Tibial nerve (tissue), 4 donors: ENCODE measurements around the gene UNC93A. TPM values are rescaled to one million over a fixed set of nuclear protein-coding genes. Genes with fewer than 3 reads are reported as not detected.

ENCODE experiments used
- DNase-seq, 2 donors: peaks; one replicate each; pipeline ENCODE4 v3.0.0-alpha.2; 2019; ENCODE audit warnings: low spot score in 2 of 2
- H3K27ac ChIP-seq, 4 donors: fragments of 200-600 bp; sonication (generic) in 3 of 4; one replicate each; pipeline ENCODE4 v1.5.1; 2017 to 2019; ENCODE audit warnings: mild to moderate bottlenecking in 1 of 4
- H3K27me3 ChIP-seq, 2 donors: fragments of 200-600 bp; sonication (generic) in 1 of 2; one replicate each; pipeline versions ENCODE4 v1.5.1 to v1.6.0; 2017 to 2019
- H3K36me3 ChIP-seq, 3 donors: fragments of 200-600 bp; sonication (generic); one replicate each; pipeline ENCODE4 v1.5.1; 2018 to 2019
- H3K4me1 ChIP-seq, 4 donors: fragments of 200-600 bp; sonication (generic) in 3 of 4; one replicate each; pipeline ENCODE4 v1.5.1; 2017 to 2019
- H3K4me3 ChIP-seq, 4 donors: fragments of 200-600 bp; sonication (generic) in 3 of 4; one replicate each; pipeline ENCODE4 v1.5.1; 2017 to 2019; ENCODE audit warnings: mild to moderate bottlenecking in 1 of 4, moderate library complexity in 1 of 4
- H3K9me3 ChIP-seq, 4 donors: fragments of 200-600 bp; sonication (generic) in 3 of 4; one replicate each; pipeline ENCODE4 v1.5.1; 2017 to 2019
- CTCF ChIP-seq, 5 experiments: fragments of 200-600 bp in 3 of 5; fragments of 450-650 bp in 2 of 5; sonication (generic) in 3 of 5; IDR thresholded peaks; one replicate each; pipeline ENCODE4 v1.5.1; 2016 to 2019; ENCODE audit warnings: antibody characterized with exemption in 5 of 5, mild to moderate bottlenecking in 3 of 5, moderate library complexity in 2 of 5
- EP300 ChIP-seq, 2 donors: sonication (generic); formaldehyde crosslinking; IDR thresholded peaks; one replicate each; pipeline ENCODE4 v1.6.1; 2017; ENCODE audit warnings: antibody characterized with exemption in 2 of 2, mild to moderate bottlenecking in 1 of 2
- POLR2A ChIP-seq, 2 donors: fragments of 450-650 bp; IDR thresholded peaks; one replicate each; pipeline ENCODE4 v1.6.1; 2017; ENCODE audit warnings: antibody characterized with exemption in 2 of 2, mild to moderate bottlenecking in 2 of 2, moderate library complexity in 2 of 2
- WGBS, 2 donors: methylation state at CpG; one replicate each; pipeline ENCODE4 v1.1.5; 2018; 5-methylcytosine and 5-hydroxymethylcytosine counted together
- total RNA-seq, 4 donors: library from RNA; depleted of rRNA; stranded (reverse); fragments of >200 nt; gene quantifications; one replicate each; pipeline ENCODE4 v1.1.0, GENCODE V29; 2016

Gene UNC93A
- total RNA-seq, 4 donors from 2014 or later, result not detected

- no peak overlapping the region for H3K4me3 ChIP-seq
- WGBS, 2 donors, result 89% methylated on average over 35 to 36 of the region's 38 CpGs
- no peak for TF ChIP-seq POLR2A (IDR thresholded peaks at IDR 0.05)
- TF ChIP-seq EP300 (IDR thresholded peaks at IDR 0.05), result no peak
- TF ChIP-seq CTCF (IDR thresholded peaks at IDR 0.05), result no peak
- no peaks in the 10 kb centered on the region for H3K36me3 ChIP-seq
- H3K27ac ChIP-seq, result no peak overlapping the region
- no peaks in the 10 kb centered on the region for H3K4me1 ChIP-seq
- no peak for DNase-seq
- no peaks in the 10 kb centered on the region for H3K27me3 ChIP-seq
- no peaks in the 10 kb centered on the region for H3K9me3 ChIP-seq
Observed at GRCh38 chr6:167294651-167295494, 3.8 kb downstream of the UNC93A start.

- no peaks in the 10 kb centered on the region for H3K27me3 ChIP-seq
- WGBS, 2 donors, result 94 to 95% methylated on average over 32 to 43 of the region's 43 CpGs
- no peak for TF ChIP-seq CTCF (IDR thresholded peaks at IDR 0.05)
- TF ChIP-seq EP300 (IDR thresholded peaks at IDR 0.05), result no peak
- no peak for TF ChIP-seq POLR2A (IDR thresholded peaks at IDR 0.05)
- no peak for DNase-seq
- no peaks in the 10 kb centered on the region for H3K36me3 ChIP-seq
- H3K27ac ChIP-seq, result no peak overlapping the region
- no peaks in the 10 kb centered on the region for H3K9me3 ChIP-seq
- no peak overlapping the region for H3K4me3 ChIP-seq
- H3K4me1 ChIP-seq, result no peaks in the 10 kb centered on the region
Observed at GRCh38 chr6:167295495-167296292, 4.6 kb downstream of the UNC93A start.

- H3K36me3 ChIP-seq, result no peaks in the 10 kb centered on the region
- no peak for DNase-seq
- H3K9me3 ChIP-seq, result no peaks in the 10 kb centered on the region
- H3K4me3 ChIP-seq, result no peak overlapping the region
- H3K27me3 ChIP-seq, result no peaks in the 10 kb centered on the region
- H3K4me1 ChIP-seq, result no peaks in the 10 kb centered on the region
- H3K27ac ChIP-seq, result no peak overlapping the region
- TF ChIP-seq CTCF (IDR thresholded peaks at IDR 0.05) (no peak), EP300 (IDR thresholded peaks at IDR 0.05) (no peak), POLR2A (IDR thresholded peaks at IDR 0.05) (no peak)
- 93 to 100% methylated on average over 5 of the region's 5 CpGs for WGBS, 2 donors
Observed at GRCh38 chr6:167296293-167296690, 5.2 kb downstream of the UNC93A start.

- no peaks in the 10 kb centered on the region for H3K9me3 ChIP-seq
- WGBS, 2 donors, result 81 to 85% methylated on average over 7 of the region's 7 CpGs
- no peaks in the 10 kb centered on the region for H3K36me3 ChIP-seq
- no peak overlapping the region for H3K4me3 ChIP-seq
- no peak overlapping the region for H3K27ac ChIP-seq
- DNase-seq, result no peak
- H3K4me1 ChIP-seq, result no peaks in the 10 kb centered on the region
- H3K27me3 ChIP-seq, result no peaks in the 10 kb centered on the region
- no peak for TF ChIP-seq CTCF (IDR thresholded peaks at IDR 0.05)
- TF ChIP-seq EP300 (IDR thresholded peaks at IDR 0.05), result no peak
- no peak for TF ChIP-seq POLR2A (IDR thresholded peaks at IDR 0.05)
Observed at GRCh38 chr6:167296902-167297301, 5.8 kb downstream of the UNC93A start.

- no peaks in the 10 kb centered on the region for H3K4me1 ChIP-seq
- no peaks in the 10 kb centered on the region for H3K9me3 ChIP-seq
- no peak for DNase-seq
- no peaks in the 10 kb centered on the region for H3K27me3 ChIP-seq
- no peak overlapping the region for H3K4me3 ChIP-seq
- no peak overlapping the region for H3K27ac ChIP-seq
- H3K36me3 ChIP-seq, result no peaks in the 10 kb centered on the region
- 64 to 86% methylated on average over 4 of the region's 4 CpGs for WGBS, 2 donors
- TF ChIP-seq CTCF (IDR thresholded peaks at IDR 0.05) (no peak), POLR2A (IDR thresholded peaks at IDR 0.05) (no peak), EP300 (IDR thresholded peaks at IDR 0.05) (no peak)
Observed at GRCh38 chr6:167298127-167298526, 7.0 kb downstream of the UNC93A start.
